ENCODE data around the gene BPTF.
"Not testable (repeated sequence)": the region's sequence is repeated elsewhere in the genome, so short reads cannot be mapped to it uniquely, and the experiment has no call there.

The BPTF gene

DNA sequence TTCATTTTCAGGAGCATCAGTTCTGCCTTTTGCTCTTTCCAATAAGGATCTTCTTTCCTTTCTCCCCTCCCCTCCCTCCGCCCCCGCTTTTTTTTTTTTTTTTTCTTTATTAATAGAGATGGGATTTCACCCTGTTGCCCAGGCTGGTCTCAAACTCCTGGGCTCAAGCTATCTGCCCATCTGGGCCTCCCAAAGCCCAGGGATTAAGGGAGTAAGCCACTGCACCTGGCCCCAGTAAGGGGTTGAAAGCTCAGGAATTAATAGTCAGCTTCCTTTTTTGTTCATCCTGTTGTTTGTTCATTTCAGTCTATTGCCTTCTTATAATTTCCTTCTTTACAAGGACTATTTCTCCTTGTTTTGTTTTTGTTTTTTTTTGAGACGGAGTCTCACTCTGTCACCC lies 178.9 kb downstream of the BPTF start:
- no peak for DNase-seq

DNA sequence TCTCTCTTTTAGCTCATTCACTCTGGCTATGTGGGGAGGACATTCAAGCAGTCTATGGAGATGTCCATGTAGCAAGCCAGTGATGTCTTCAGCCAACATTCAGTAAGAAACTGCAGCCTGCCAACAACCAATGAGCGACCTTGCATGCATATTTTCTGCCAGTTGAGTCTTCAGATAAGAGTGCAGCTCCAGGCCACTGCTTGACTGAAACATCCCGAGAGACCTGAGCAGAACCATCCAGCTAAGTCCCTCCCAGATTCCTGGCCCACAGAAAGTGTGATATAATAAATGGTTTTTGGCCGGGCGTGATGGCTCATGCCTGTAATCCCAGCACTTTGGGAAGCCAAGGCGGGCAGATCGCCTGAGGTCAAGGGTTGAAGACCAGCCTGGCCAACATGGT lies 181.5 kb downstream of the BPTF start:
- DNase-seq, result no peak

DNA sequence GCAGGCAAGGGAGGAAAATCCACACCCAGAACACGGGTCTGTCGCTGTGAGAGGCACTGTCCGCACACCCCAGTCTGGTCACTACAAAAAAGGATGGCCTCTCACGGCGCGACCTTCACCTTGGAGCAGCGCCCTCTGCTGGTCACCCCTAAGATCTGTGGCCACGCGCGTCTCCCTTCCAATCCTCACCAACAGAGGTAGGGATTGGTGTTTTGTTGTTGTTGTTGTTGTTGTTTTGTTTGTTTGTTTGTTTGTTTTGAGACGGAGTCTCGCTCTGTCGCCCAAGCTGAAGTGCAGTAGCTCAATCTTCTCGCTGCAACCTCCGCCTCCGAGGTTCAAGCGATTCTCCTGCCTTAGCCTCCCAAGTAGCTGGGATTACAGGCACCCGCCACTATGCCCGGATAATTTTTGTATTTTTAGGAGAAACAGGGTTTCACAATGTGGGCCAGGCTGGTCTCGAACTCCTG lies 185.9 kb downstream of the BPTF start:
- DNase-seq, result peak in 30 of 56 donors; percentile 4 to 65 (median 14)

DNA sequence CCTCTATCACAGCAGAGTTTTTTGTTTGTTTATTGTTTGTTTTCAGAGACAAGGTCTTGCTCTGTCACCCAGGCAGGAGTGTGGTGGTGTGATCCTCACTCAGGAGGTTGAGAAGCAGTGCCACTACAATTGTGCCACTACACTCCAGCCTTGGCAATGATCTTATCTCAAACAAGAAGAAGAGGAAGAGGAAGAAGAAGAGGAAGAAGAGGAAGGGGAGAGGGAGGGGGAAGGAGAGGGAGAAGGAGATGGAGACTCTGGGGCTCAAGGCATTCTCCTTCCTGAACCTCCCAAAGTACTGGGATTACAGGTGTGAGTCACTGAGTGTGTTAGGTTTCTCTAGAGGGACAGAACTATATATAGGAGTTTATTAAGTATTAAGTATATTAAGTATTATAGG lies 188.1 kb downstream of the BPTF start:
- DNase-seq, result no peak

DNA sequence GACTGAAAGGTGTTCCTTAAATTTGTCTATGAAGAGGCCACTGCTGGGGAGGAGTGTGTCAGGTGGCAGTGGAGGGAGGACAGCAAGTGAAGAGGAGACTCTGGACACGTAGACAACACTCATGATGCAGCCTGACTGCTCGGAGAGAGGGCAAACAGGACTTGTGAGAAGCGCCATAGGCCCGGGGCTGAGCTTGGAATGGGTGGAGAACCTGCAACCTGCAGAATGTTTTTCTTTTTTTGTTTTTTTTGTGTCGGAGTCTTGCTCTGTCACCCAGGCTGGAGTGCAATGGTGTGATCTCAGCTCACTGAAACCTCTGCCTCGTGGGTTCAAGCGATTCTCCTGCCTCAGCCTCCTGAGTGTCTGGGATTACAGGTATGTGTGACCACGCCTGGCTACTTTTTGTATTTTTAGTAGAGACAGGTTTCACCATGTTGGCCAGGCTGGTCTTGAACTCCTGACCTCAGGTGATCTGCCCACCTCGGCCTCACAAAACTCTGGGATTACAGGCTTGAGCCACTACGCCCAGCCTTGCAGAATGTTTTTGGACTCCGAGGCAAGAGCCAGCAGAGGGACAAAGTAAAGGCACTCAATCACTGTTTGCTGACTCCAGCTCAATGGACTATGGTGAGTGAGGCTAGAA lies 189.9 kb downstream of the BPTF start:
- DNase-seq, result no peak

DNA sequence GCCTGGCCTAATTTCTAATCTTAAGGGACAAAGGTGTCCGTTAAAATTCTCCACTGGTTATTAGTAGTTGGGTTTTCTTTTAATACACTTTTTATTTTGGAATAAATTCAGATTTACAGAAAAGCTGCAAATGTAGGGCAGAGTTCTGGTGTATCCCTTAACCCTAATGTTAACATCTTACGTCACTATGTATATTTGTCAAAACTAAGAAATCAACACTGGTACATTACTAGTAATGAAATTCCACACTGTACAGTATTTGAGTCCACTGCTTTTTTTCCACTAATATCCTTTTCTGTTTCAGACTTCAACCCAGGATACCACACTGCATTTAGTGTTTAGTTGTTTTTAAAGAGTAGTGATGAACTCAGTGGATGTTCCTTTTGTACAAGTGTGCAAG lies 191.5 kb downstream of the BPTF start:
- no peak for DNase-seq

DNA sequence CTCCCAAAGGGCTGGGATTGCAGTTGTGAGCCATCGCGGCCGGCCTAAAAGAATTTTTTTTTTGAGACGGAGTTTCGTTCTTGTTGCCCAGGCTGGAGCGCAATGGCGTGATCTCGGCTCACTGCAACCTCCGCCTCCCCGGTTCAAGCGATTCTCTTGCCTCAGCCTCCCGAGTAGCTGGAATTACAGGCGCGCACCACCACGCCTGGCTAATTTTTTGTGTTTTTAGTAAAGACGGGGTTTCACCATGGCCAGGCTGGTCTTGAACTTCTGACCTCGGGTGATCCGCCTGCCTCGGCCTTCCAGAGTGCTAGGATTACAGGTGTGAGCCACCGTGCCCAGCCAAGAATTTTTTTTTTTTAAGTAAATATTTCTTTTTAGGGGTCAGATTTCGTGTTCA lies 193.2 kb downstream of the BPTF start:
- DNase-seq, result not testable (repeated sequence)

DNA sequence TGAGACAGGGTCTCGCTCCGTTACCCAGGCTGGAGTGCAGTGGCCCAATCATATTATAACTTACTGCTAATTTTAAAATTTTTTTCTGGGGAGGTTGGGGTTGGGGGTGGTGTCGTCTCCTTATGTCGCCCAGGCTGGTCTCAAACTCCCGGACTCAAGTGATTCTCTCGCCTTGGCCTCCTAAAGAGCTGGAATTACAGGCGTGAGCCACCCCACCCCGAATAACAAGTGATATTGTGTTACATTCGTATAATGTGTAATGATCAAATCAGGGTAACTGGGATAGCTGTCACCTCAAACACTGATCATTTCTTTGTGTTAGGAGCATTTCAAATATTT lies 194.0 kb downstream of the BPTF start:
- DNase-seq, result peak in 3 of 56 donors; percentile 4 to 26 (median 9)

DNA sequence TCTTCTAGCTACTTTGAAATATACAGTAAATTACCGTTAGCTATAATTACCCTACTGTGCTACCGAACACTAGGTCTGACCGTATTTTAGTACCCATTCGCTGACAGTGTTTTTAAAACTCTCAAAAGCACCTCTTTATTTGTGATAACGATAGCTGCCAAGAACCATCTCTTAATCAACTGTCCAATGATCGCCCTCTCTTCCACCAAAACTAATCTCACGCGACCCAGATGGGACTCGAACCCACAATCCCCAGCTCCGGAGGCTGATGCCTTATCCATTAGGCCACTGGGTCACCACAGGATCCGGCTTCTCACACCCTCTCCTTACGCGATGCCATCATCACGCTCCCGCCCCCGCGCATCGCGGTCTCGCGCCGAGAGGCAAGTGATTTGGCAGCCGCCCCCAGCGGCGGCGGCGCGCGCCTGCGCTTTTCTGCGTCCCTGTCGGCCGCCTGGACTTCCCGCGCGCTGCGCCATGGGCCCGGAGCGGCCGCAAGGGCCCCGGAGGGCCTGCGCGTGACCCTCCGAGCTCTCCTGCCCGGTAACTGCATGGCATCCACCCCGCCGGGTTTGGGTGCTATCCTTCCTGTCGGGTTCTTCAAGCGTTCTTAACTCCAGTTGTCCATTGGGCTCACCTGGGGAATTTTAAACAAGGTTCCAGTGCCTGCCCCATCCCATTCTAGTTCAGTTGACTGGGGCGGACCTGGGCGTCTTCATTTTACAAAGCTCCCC lies 194.5 kb downstream of the BPTF start:
- DNase-seq, result peak in 55 of 56 donors; percentile 73 to 97 (median 93)

DNA sequence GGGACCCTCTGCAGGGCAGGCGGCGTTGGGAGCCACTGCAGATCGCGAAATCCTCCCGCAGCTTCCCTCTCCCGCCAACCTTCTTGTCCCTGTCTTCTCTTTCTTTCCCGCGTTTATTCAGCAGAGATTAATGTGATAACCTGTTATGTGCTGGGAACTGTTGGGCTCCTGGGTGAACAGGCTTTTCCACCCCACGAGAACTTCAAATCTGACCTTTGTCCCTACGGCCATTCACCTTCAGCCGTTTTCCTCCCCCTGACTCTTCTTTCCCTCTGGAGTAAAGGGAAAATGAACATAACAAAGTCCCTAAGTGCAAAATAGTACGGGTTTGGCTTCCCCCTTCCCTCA lies 195.1 kb downstream of the BPTF start:
- peak in 3 of 56 donors; percentile 45 to 54 (median 51) for DNase-seq

DNA sequence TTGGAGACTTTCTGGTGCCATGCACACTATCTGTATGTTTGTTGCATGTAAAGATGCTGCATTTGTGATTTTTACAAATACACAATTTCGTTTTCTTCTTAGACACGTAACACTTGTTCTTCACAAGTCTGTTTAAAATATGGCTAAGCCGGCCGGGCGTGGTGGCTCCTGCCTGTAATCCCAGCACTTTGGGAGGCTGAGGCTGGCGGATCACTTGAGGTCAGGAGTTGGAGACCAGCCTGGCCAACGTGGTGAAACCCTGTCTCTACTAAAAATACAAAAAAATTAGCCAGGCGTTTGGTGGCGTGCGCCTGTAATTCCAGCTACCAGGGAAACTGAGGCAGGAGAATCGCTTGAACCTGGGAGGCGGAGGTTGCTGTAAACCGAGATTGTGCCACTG lies 195.5 kb downstream of the BPTF start:
- not testable (repeated sequence) for DNase-seq

DNA sequence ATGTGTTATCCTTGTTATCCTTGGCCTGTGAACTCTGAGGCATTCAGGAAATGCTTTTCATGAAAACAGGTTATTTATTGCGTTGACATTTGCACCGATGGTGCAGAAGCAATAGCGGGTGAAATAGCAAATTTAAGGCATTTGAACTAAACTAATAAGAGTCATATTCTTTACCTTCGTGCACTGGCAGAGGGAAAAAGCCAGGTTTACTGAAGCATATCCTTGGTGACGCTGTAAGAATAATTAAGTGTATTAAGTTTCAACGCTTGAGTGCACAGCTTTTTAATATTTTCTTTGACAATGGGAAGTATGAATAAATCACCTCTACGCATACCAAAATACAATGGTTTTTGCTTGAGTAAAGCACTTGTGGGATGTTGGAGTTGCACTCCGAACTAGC lies 196.7 kb downstream of the BPTF start:
- no peak for DNase-seq

DNA sequence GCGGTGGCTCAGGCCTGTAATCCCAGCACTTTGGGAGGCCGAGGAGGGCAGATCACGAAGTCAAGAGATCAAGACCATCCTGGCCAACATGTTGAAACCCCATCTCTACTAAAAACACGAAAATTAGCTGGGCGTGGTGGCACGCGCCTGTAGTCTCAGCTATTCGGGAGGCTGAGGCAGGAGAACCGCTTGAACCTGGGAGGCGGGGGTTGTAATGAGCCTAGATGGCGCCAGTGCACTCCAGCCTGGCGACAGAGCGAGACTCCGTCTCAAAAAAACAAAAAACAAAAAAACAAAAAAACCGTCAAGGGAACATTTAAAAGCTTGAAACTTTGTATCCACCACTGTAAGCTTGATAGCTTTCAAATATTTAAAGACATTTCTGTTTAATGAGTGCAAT lies 197.2 kb downstream of the BPTF start:
- DNase-seq, result not testable (repeated sequence)

DNA sequence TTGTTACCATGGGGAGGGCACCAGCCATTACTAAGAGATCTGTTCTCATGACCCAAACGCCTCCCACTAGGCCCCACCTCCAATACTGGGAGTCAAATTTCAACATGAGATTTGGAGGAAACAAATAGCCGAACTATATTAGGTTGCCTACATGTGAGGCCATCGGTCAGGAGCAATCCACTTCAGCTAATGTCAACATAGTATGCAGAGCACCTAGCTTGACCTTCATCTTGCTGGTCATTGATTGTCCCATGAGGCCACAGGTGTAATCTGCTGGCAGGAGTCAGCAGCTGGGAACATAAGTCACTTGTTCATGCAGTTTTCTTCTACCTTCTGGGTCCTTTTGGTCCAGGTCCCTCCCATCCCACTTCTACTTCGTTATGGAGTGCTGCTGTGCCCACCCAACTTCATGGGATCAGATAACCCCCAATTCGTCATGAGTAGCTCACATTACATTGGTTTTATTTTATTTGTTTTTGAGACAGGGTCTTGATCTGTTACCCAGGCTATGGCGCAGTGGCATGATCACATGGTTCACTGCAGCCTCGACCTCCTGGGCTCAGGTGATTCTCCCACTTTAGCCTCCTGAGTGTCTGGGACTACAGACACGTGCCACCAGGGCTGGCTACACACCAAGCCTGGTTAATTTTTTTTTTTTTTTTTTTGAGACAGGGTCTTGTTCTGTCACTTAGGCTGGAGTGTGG lies 204.4 kb downstream of the BPTF start:
- DNase-seq, result no peak

All from nucleus accumbens (tissue), 56 donors.